ENCODE data around the gene MRPL30. TPM values are rescaled to one million over a fixed set of nuclear protein-coding genes. Genes with fewer than 3 reads are reported as not detected.

MRPL30 gene
- polyA plus RNA-seq, 1 of the 3 experiments (the other 2 are of a cell fraction): 14.9 TPM

- Histone ChIP-seq H3K4me2 (no peak overlapping the region), H3K27me3 (ENCODE audit: insufficient read depth) (no peaks in the 10 kb centered on the region), H3K9me3 (no peaks in the 10 kb centered on the region), H3K9me2 (no peaks in the 10 kb centered on the region), H3K36me3 (replicated peaks in 1 of 2; ENCODE audit: control insufficient read depth in 1 of 2, insufficient read depth in 2 of 2, low read length in 1 of 2) (peaks cover 59 to 73% of the 10 kb centered on the region in 2 experiments), H3K4me3 (ENCODE audit: low read depth in 2 of 2, low read length in 1 of 2) (no peak overlapping the region), H3K27ac (ENCODE audit: low read depth in 2 of 2, low read length in 1 of 2) (no peak overlapping the region), H3K9ac (no peak overlapping the region), H3F3A (replicated peaks; ENCODE audit: insufficient read depth) (peaks cover 10% of the 10 kb centered on the region), H4K20me1 (ENCODE audit: insufficient read depth) (no peaks in the 10 kb centered on the region), H2AFZ (ENCODE audit: low read depth) (no peak overlapping the region), H3K4me1 (ENCODE audit: control insufficient read depth in 1 of 2, insufficient read depth in 2 of 2, low read depth in 1 of 2, low read length in 1 of 2) (no peaks in the 10 kb centered on the region), H3K79me2 (ENCODE audit: insufficient read depth) (peaks cover 4% of the 10 kb centered on the region; the same call in 1 of the 2 replicates)
- WGBS (ENCODE audit: low lambda C conversion rate): 47% methylated on average over 1 of the region's 1 CpG
- DNase-seq: no peak
- no peak for TF ChIP-seq NFIC (IDR thresholded peaks at IDR 0.05; ENCODE audit: borderline replicate concordance)
- TF ChIP-seq RXRA (IDR thresholded peaks at IDR 0.05; ENCODE audit: borderline replicate concordance, low read depth): no peak
- TF ChIP-seq EP300 (IDR thresholded peaks at IDR 0.05; ENCODE audit: borderline replicate concordance in 1 of 2, low read depth in 1 of 2, low read length in 1 of 2): no peak
- TF ChIP-seq RCOR1 (IDR thresholded peaks at IDR 0.05; ENCODE audit: low read length): no peak
- no peak for TF ChIP-seq FOSL2 (IDR thresholded peaks at IDR 0.05; ENCODE audit: borderline replicate concordance, low read depth)
- no peak for TF ChIP-seq EZH2phosphoT487 (IDR thresholded peaks at IDR 0.05; ENCODE audit: borderline replicate concordance, low read depth)
- no peak for TF ChIP-seq FOXM1 (IDR thresholded peaks at IDR 0.05; ENCODE audit: low read depth)
- TF ChIP-seq ZBTB33 (IDR thresholded peaks at IDR 0.05; ENCODE audit: borderline replicate concordance, low read depth): no peak
- no peak for TF ChIP-seq REST (IDR thresholded peaks at IDR 0.05; ENCODE audit: low read depth, low read length)
- no peak for TF ChIP-seq POLR2AphosphoS5 (IDR thresholded peaks at IDR 0.05; ENCODE audit: low read depth, low read length)
- no peak for TF ChIP-seq PBX3 (IDR thresholded peaks at IDR 0.05)
- no peak for TF ChIP-seq CTCF (IDR thresholded peaks at IDR 0.05)
- POLR2A ChIA-PET: interaction anchor here (1.0 kb wide), 1 partner anchor 15 kb away, joined by 3 read pairs; the partner anchor contains the start of genes LIPT1 and TSGA10
- CTCF ChIA-PET: interaction anchor here (0.9 to 1.6 kb wide), 6 partner anchors 11 to 1050 kb away, joined by 3 to 4 read pairs (median 4); partner anchors contain the start of gene EIF5B
Measured at GRCh38 chr2:99169534-99169933, 11.4 kb upstream of the MRPL30 start.

Measured in SK-N-SH (cell line).